ENCODE data around the gene ZFAND3. TPM values are rescaled to one million over a fixed set of nuclear protein-coding genes. Genes with fewer than 3 reads are reported as not detected.
A peak's percentile ranks its signal among the peaks of the same experiment; 100 is the strongest.

ZFAND3 gene
- total and polyA plus RNA-seq, 2 experiments from 2014 or later, result 16.9 to 28.2 TPM

- no peak for TF ChIP-seq ETS1 (IDR thresholded peaks at IDR 0.05)
- TF ChIP-seq POLR2AphosphoS5 (IDR thresholded peaks at IDR 0.05; ENCODE audit: low read depth), result no peak
Measured at GRCh38 chr6:37816599-37817375, 2.7 kb upstream of the ZFAND3 start (continued).

- Mint-ChIP-seq H3K36me3 (ENCODE audit: low read depth) (no peaks in the 10 kb centered on the region; the same call in 2 of the 3 replicates), H3K9me3 (no peaks in the 10 kb centered on the region), H3K27ac (peak overlapping the region; percentile 98), H3K27me3 (ENCODE audit: insufficient read depth, low read depth, poor library complexity) (peaks cover 11% of the 10 kb centered on the region), H3K4me3 (peak overlapping the region; percentile 97), H3K4me1 (peaks cover 42% of the 10 kb centered on the region)
- Histone ChIP-seq H3K27ac (ENCODE audit: low read depth) (peak overlapping the region; percentile 98), H3K4me2 (peak overlapping the region; percentile 85), H3K9me2 (ENCODE audit: insufficient read depth) (no peaks in the 10 kb centered on the region), H4K20me1 (replicated peaks; ENCODE audit: insufficient read depth) (peaks cover 22% of the 10 kb centered on the region), H3K4me1 (ENCODE audit: insufficient read depth) (peaks cover 40% of the 10 kb centered on the region), H3F3A (replicated peaks; ENCODE audit: low read depth) (no peaks in the 10 kb centered on the region), H2AFZ (peak overlapping the region; percentile 91), H3K79me2 (replicated peaks; ENCODE audit: insufficient read depth) (peaks cover 35% of the 10 kb centered on the region), H3K36me3 (ENCODE audit: insufficient read depth) (no peaks in the 10 kb centered on the region), H3K4me3 (peak overlapping the region; percentile 94), H3K27me3 (ENCODE audit: insufficient read depth) (no peaks in the 10 kb centered on the region)
- ATAC-seq, result peak; percentile 79
- TF ChIP-seq POLR2AphosphoS5 (IDR thresholded peaks at IDR 0.05; ENCODE audit: low read depth) (peak; percentile 49; the same call in 1 of the 2 replicates), STAT1 (IDR thresholded peaks at IDR 0.05; ENCODE audit: unreplicated experiment) (no peak)
- DNase-seq (ENCODE audit: low spot score), result peak; percentile 97
Measured at GRCh38 chr6:37818536-37819176, 871 bp upstream of the ZFAND3 start.

- Mint-ChIP-seq H3K4me1 (peaks cover 42% of the 10 kb centered on the region), H3K36me3 (ENCODE audit: low read depth) (no peaks in the 10 kb centered on the region; the same call in 2 of the 3 replicates), H3K27ac (peak overlapping the region; percentile 90), H3K9me3 (no peaks in the 10 kb centered on the region), H3K4me3 (peak overlapping the region; percentile 97), H3K27me3 (ENCODE audit: insufficient read depth, low read depth, poor library complexity) (peaks cover 11% of the 10 kb centered on the region)
- DNase-seq (ENCODE audit: low spot score) (peak; percentile 69), ATAC-seq (peak; percentile 6)
- no peak for TF ChIP-seq NANOG (IDR thresholded peaks at IDR 0.05; ENCODE audit: borderline replicate concordance)
- TF ChIP-seq POLR2AphosphoS5 (IDR thresholded peaks at IDR 0.05; ENCODE audit: low read depth), result peak; percentile 47
- no peak for TF ChIP-seq JUNB (IDR thresholded peaks at IDR 0.05; ENCODE audit: unreplicated experiment)
- no peak for TF ChIP-seq ZNF114 (CRISPR knock-in tag; IDR thresholded peaks at IDR 0.05)
- no peak for TF ChIP-seq ETS1 (IDR thresholded peaks at IDR 0.05)
- Histone ChIP-seq H3K79me2 (replicated peaks; ENCODE audit: insufficient read depth) (peaks cover 49% of the 10 kb centered on the region), H3F3A (replicated peaks; ENCODE audit: low read depth) (no peaks in the 10 kb centered on the region), H3K27me3 (ENCODE audit: insufficient read depth) (no peaks in the 10 kb centered on the region), H3K4me3 (peak overlapping the region; percentile 94), H3K27ac (ENCODE audit: low read depth) (peak overlapping the region; percentile 92), H3K4me1 (ENCODE audit: insufficient read depth) (peaks cover 40% of the 10 kb centered on the region), H3K36me3 (ENCODE audit: insufficient read depth) (no peaks in the 10 kb centered on the region), H4K20me1 (replicated peaks; ENCODE audit: insufficient read depth) (peaks cover 33% of the 10 kb centered on the region), H3K4me2 (peak overlapping the region; percentile 94), H2AFZ (0 out of 2 replicates have a peak overlapping the region, but pooled peaks have one; percentile 60), H3K9me2 (ENCODE audit: insufficient read depth) (no peaks in the 10 kb centered on the region)
Measured at GRCh38 chr6:37819802-37820717, 533 bp downstream of the ZFAND3 start.

Data from GM23338 (cell line).